ENCODE data around the gene KLRC4. TPM values are rescaled to one million over a fixed set of nuclear protein-coding genes. Genes with fewer than 3 reads are reported as not detected.
A peak's percentile ranks its signal among the peaks of the same experiment; 100 is the strongest.
"Not testable (repeated sequence)": the region's sequence is repeated elsewhere in the genome, so short reads cannot be mapped to it uniquely, and the experiment has no call there.

Gene KLRC4
- polyA plus RNA-seq, 1 donor, result 0.87 TPM

- no peaks in the 10 kb centered on the region for H3K27me3 ChIP-seq (ENCODE audit: control insufficient read depth, insufficient read depth, low read length)
- DNase-seq, result no peak
These were observed 8.7 kb downstream of the KLRC4 start for GRCh38 chr12:10400829-10401228.

GRCh38 chr12:10398168-10398567 is 11.4 kb downstream of the KLRC4 start:
- WGBS (ENCODE audit: insufficient coverage, low lambda C conversion rate), result no CpG with 5 or more reads among the region's 2 CpGs

More at GRCh38 chr12:10400829-10401228, 8.7 kb downstream of the KLRC4 start:
- H3K4me1 ChIP-seq (ENCODE audit: control insufficient read depth, insufficient read depth, low read length), result no peaks in the 10 kb centered on the region
- H3K36me3 ChIP-seq (ENCODE audit: control insufficient read depth, insufficient read depth, low read length), result no peaks in the 10 kb centered on the region
- no peak overlapping the region for H3K27ac ChIP-seq (ENCODE audit: low read length)
- no peaks in the 10 kb centered on the region for H3K9me3 ChIP-seq (ENCODE audit: control insufficient read depth, low read depth, low read length)
- no peak overlapping the region for H3K4me3 ChIP-seq (ENCODE audit: low read length)

GRCh38 chr12:10397296-10397695 is 12.3 kb downstream of the KLRC4 start:
- no peaks in the 10 kb centered on the region for H3K9me3 ChIP-seq (ENCODE audit: control insufficient read depth, low read depth, low read length)
- no peak overlapping the region for H3K4me3 ChIP-seq (ENCODE audit: low read length)
- WGBS (ENCODE audit: insufficient coverage, low lambda C conversion rate), result 0% methylated on average over 1 of the region's 2 CpGs
- H3K4me1 ChIP-seq (ENCODE audit: control insufficient read depth, insufficient read depth, low read length), result peaks cover 2% of the 10 kb centered on the region
- DNase-seq, result peak in 1 of 2 donors; percentile 17
- no peaks in the 10 kb centered on the region for H3K36me3 ChIP-seq (ENCODE audit: control insufficient read depth, insufficient read depth, low read length)
- H3K27me3 ChIP-seq (ENCODE audit: control insufficient read depth, insufficient read depth, low read length), result no peaks in the 10 kb centered on the region
- H3K27ac ChIP-seq (ENCODE audit: low read length), result no peak overlapping the region

More at GRCh38 chr12:10398168-10398567, 11.4 kb downstream of the KLRC4 start:
- Histone ChIP-seq H3K4me3 (ENCODE audit: low read length) (no peak overlapping the region), H3K9me3 (ENCODE audit: control insufficient read depth, low read depth, low read length) (no peaks in the 10 kb centered on the region), H3K4me1 (ENCODE audit: control insufficient read depth, insufficient read depth, low read length) (peaks cover 2% of the 10 kb centered on the region), H3K36me3 (ENCODE audit: control insufficient read depth, insufficient read depth, low read length) (no peaks in the 10 kb centered on the region), H3K27me3 (ENCODE audit: control insufficient read depth, insufficient read depth, low read length) (no peaks in the 10 kb centered on the region), H3K27ac (ENCODE audit: low read length) (no peak overlapping the region)
- DNase-seq, result no peak

GRCh38 chr12:10396176-10396575 is 13.4 kb downstream of the KLRC4 start:
- 86% methylated on average over 1 of the region's 15 CpGs for WGBS (ENCODE audit: insufficient coverage, low lambda C conversion rate)
- H3K27me3 ChIP-seq (ENCODE audit: control insufficient read depth, insufficient read depth, low read length); H3K4me3 ChIP-seq (ENCODE audit: low read length); H3K27ac ChIP-seq (ENCODE audit: low read length); H3K9me3 ChIP-seq (ENCODE audit: control insufficient read depth, low read depth, low read length); H3K4me1 ChIP-seq (ENCODE audit: control insufficient read depth, insufficient read depth, low read length); H3K36me3 ChIP-seq (ENCODE audit: control insufficient read depth, insufficient read depth, low read length); DNase-seq: not testable (repeated sequence)

- peak; percentile 35 to 73 for DNase-seq
- Histone ChIP-seq H3K4me3 (ENCODE audit: low read length) (no peak overlapping the region), H3K27ac (ENCODE audit: low read length) (peak overlapping the region; percentile 32)
These were observed 14.1 kb downstream of the KLRC4 start for GRCh38 chr12:10395390-10395998.

GRCh38 chr12:10394531-10395152 is 14.9 kb downstream of the KLRC4 start:
- not testable (repeated sequence) for H3K27ac ChIP-seq (ENCODE audit: low read length); H3K4me3 ChIP-seq (ENCODE audit: low read length); DNase-seq; H3K36me3 ChIP-seq (ENCODE audit: control insufficient read depth, insufficient read depth, low read length); H3K4me1 ChIP-seq (ENCODE audit: control insufficient read depth, insufficient read depth, low read length); H3K27me3 ChIP-seq (ENCODE audit: control insufficient read depth, insufficient read depth, low read length); H3K9me3 ChIP-seq (ENCODE audit: control insufficient read depth, low read depth, low read length)
- WGBS (ENCODE audit: insufficient coverage, low lambda C conversion rate), result 100% methylated on average over 1 of the region's 11 CpGs

More at GRCh38 chr12:10395390-10395998, 14.1 kb downstream of the KLRC4 start:
- no peaks in the 10 kb centered on the region for H3K27me3 ChIP-seq (ENCODE audit: control insufficient read depth, insufficient read depth, low read length)
- 0% methylated on average over 3 of the region's 6 CpGs for WGBS (ENCODE audit: insufficient coverage, low lambda C conversion rate)
- H3K4me1 ChIP-seq (ENCODE audit: control insufficient read depth, insufficient read depth, low read length), result peaks cover 2% of the 10 kb centered on the region
- H3K36me3 ChIP-seq (ENCODE audit: control insufficient read depth, insufficient read depth, low read length), result no peaks in the 10 kb centered on the region
- no peaks in the 10 kb centered on the region for H3K9me3 ChIP-seq (ENCODE audit: control insufficient read depth, low read depth, low read length)

GRCh38 chr12:10393291-10393690 is 16.3 kb downstream of the KLRC4 start:
- WGBS (ENCODE audit: insufficient coverage, low lambda C conversion rate), result no CpG with 5 or more reads among the region's 3 CpGs

DNA sequence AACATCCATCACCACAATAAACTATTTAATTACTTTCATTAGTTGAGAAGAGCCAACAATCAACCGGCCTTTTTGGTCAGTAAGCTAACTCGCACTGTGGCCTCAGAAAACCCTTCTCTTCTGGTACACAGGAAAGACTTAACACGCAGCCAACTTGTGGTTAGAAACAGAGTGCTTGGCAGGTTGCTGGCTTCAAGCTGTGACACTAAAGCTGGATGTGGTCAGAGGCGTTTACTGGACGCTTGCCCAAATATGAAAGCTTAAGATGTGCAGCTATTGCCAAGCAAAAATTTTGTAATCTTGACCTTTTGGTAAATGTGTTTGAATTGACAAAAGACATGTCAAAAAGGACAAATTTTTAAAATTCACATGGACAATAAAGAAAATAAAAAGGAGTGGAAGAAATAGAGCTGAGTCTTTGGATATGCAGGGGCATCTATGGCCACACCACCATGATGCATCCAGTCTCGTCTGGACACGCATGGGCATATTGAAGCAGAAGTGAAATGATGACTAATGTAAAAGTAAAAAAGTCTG is 17.1 kb downstream of the KLRC4 start:
- Histone ChIP-seq H3K9me3 (ENCODE audit: control insufficient read depth, low read depth, low read length) (no peaks in the 10 kb centered on the region), H3K36me3 (ENCODE audit: control insufficient read depth, insufficient read depth, low read length) (no peaks in the 10 kb centered on the region), H3K4me3 (ENCODE audit: low read length) (no peak overlapping the region), H3K27ac (ENCODE audit: low read length) (no peak overlapping the region), H3K27me3 (ENCODE audit: control insufficient read depth, insufficient read depth, low read length) (no peaks in the 10 kb centered on the region), H3K4me1 (ENCODE audit: control insufficient read depth, insufficient read depth, low read length) (peaks cover 2% of the 10 kb centered on the region)
- WGBS (ENCODE audit: insufficient coverage, low lambda C conversion rate), result no CpG with 5 or more reads among the region's 7 CpGs
- DNase-seq, result peak in 1 of 2 donors; percentile 11

More at GRCh38 chr12:10393291-10393690, 16.3 kb downstream of the KLRC4 start:
- H3K9me3 ChIP-seq (ENCODE audit: control insufficient read depth, low read depth, low read length), result no peaks in the 10 kb centered on the region
- peaks cover 2% of the 10 kb centered on the region for H3K4me1 ChIP-seq (ENCODE audit: control insufficient read depth, insufficient read depth, low read length)
- no peaks in the 10 kb centered on the region for H3K36me3 ChIP-seq (ENCODE audit: control insufficient read depth, insufficient read depth, low read length)
- no peak overlapping the region for H3K27ac ChIP-seq (ENCODE audit: low read length)
- no peak for DNase-seq
- no peak overlapping the region for H3K4me3 ChIP-seq (ENCODE audit: low read length)
- no peaks in the 10 kb centered on the region for H3K27me3 ChIP-seq (ENCODE audit: control insufficient read depth, insufficient read depth, low read length)

- 100% methylated on average over 1 of the region's 7 CpGs for WGBS (ENCODE audit: insufficient coverage, low lambda C conversion rate)
These were observed 18.6 kb downstream of the KLRC4 start for GRCh38 chr12:10390991-10391390.

GRCh38 chr12:10389904-10390303 is 19.7 kb downstream of the KLRC4 start, which contains the start of gene KLRK1:
Gene KLRK1, minus strand, starts transcription at chr12:10390041. Its CDS starts 1,231 bp downstream, at chr12:10388810.
- Histone ChIP-seq H3K27ac (ENCODE audit: low read length) (no peak within 1 kb of the TSS), H3K27me3 (ENCODE audit: control insufficient read depth, insufficient read depth, low read length) (no peaks in the 10 kb centered on the region), H3K9me3 (ENCODE audit: control insufficient read depth, low read depth, low read length) (no peaks in the 10 kb centered on the region), H3K4me3 (ENCODE audit: low read length) (no peak within 1 kb of the TSS), H3K36me3 (ENCODE audit: control insufficient read depth, insufficient read depth, low read length) (no peaks in the 10 kb centered on the region), H3K4me1 (ENCODE audit: control insufficient read depth, insufficient read depth, low read length) (no peaks in the 10 kb centered on the region)
- no CpG with 5 or more reads among the region's 1 CpG for WGBS (ENCODE audit: insufficient coverage, low lambda C conversion rate)
- DNase-seq, result no peak

More at GRCh38 chr12:10390991-10391390, 18.6 kb downstream of the KLRC4 start:
- not testable (repeated sequence) for DNase-seq; H3K4me3 ChIP-seq (ENCODE audit: low read length); H3K4me1 ChIP-seq (ENCODE audit: control insufficient read depth, insufficient read depth, low read length); H3K27me3 ChIP-seq (ENCODE audit: control insufficient read depth, insufficient read depth, low read length); H3K36me3 ChIP-seq (ENCODE audit: control insufficient read depth, insufficient read depth, low read length); H3K9me3 ChIP-seq (ENCODE audit: control insufficient read depth, low read depth, low read length); H3K27ac ChIP-seq (ENCODE audit: low read length)

Measured in large intestine (tissue), 3 donors.